ENCODE results near the gene TMEM121B. TPM values are rescaled to one million over a fixed set of nuclear protein-coding genes. Genes with fewer than 3 reads are reported as not detected.

TMEM121B gene
- total RNA-seq, 3 donors from 2014 or later, result 0.09 to 0.58 (median 0.54) TPM

- Histone ChIP-seq H3K4me3 (no peak overlapping the region), H3K4me1 (ENCODE audit: low read depth) (no peaks in the 10 kb centered on the region), H3K36me3 (ENCODE audit: low read depth) (no peaks in the 10 kb centered on the region), H3K9me3 (no peaks in the 10 kb centered on the region)
- intact Hi-C loops (cut with DNase I, micrococcal nuclease), result loop anchor here (10.0 kb wide), 1 partner anchor 425 kb away; no protein-coding TSS in a partner anchor
- DNase-seq (no peak), ATAC-seq (no peak)
- TF ChIP-seq, protein P1, sequence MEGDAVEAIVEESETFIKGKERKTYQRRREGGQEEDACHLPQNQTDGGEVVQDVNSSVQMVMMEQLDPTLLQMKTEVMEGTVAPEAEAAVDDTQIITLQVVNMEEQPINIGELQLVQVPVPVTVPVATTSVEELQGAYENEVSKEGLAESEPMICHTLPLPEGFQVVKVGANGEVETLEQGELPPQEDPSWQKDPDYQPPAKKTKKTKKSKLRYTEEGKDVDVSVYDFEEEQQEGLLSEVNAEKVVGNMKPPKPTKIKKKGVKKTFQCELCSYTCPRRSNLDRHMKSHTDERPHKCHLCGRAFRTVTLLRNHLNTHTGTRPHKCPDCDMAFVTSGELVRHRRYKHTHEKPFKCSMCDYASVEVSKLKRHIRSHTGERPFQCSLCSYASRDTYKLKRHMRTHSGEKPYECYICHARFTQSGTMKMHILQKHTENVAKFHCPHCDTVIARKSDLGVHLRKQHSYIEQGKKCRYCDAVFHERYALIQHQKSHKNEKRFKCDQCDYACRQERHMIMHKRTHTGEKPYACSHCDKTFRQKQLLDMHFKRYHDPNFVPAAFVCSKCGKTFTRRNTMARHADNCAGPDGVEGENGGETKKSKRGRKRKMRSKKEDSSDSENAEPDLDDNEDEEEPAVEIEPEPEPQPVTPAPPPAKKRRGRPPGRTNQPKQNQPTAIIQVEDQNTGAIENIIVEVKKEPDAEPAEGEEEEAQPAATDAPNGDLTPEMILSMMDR (IDR thresholded peaks at IDR 0.05), result no peak
Observed at GRCh38 chr22:17079572-17079971, 41.6 kb downstream of the TMEM121B start.

DNA sequence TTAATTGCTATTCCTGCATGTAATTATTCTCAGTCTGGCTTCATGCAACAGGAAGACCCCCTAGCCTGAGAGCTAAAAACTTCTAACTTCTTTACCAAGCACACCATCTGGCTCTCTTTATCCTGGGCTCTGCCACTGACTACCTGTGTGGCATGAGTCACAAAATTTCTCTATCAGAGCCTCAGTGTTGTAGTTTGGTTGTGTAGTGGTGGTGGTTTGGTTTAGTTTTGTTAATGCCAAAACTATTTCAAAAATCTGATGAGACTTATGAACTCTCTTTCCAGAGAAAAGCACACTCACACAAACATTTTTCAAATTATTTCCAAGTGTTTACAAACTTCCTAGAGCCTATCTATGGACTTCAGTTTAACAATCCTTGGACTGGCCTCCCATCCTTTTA is 43.9 kb downstream of the TMEM121B start:
- TF ChIP-seq, protein P1 (IDR thresholded peaks at IDR 0.05), result no peak
- H3K9me3 ChIP-seq, result no peaks in the 10 kb centered on the region
- no peak for DNase-seq
- intact Hi-C loops (cut with DNase I, micrococcal nuclease), result loop anchor here (10.0 kb wide), 1 partner anchor 428 kb away; no protein-coding TSS in a partner anchor
- ATAC-seq, result no peak
- H3K4me3 ChIP-seq, result no peak overlapping the region
- H3K4me1 ChIP-seq (ENCODE audit: low read depth), result no peaks in the 10 kb centered on the region
- H3K36me3 ChIP-seq (ENCODE audit: low read depth), result no peaks in the 10 kb centered on the region

DNA sequence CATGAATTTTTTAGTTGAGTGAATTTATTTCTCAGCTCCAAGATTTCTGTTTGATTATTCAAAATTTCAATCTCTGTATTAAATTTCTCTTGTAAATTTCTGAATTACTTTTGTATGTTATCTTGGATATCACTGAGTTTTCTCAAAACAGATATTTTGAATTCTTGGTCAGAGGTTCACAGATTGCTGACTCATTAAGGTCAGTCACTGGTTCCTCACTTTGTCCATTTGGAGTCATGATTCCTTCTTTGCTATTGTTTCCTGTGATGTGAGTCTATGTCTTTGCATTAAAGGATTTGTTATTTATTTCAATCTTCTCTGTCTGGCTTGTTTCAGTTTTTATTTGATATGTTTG is 46.5 kb downstream of the TMEM121B start:
- no peak for ATAC-seq
- intact Hi-C loops (cut with DNase I, micrococcal nuclease), result loop anchor here (10.0 kb wide), 1 partner anchor 430 kb away; no protein-coding TSS in a partner anchor

GRCh38 chr22:17072877-17073276 is 48.3 kb downstream of the TMEM121B start:
- ATAC-seq, result no peak
- DNase-seq, result no peak
- H3K4me1 ChIP-seq (ENCODE audit: low read depth), result no peaks in the 10 kb centered on the region
- H3K4me3 ChIP-seq, result no peak overlapping the region
- no peaks in the 10 kb centered on the region for H3K9me3 ChIP-seq
- intact Hi-C loops (cut with DNase I, micrococcal nuclease), result loop anchor here (10.0 kb wide), 1 partner anchor 432 kb away; no protein-coding TSS in a partner anchor
- TF ChIP-seq, protein P1 (IDR thresholded peaks at IDR 0.05), result no peak
- no peaks in the 10 kb centered on the region for H3K36me3 ChIP-seq (ENCODE audit: low read depth)

More for the DNA sequence above, 46.5 kb downstream of the TMEM121B start:
- Histone ChIP-seq H3K4me1 (ENCODE audit: low read depth) (no peaks in the 10 kb centered on the region), H3K36me3 (ENCODE audit: low read depth) (no peaks in the 10 kb centered on the region), H3K4me3 (no peak overlapping the region), H3K9me3 (no peaks in the 10 kb centered on the region)
- no peak for DNase-seq
- TF ChIP-seq, protein P1 (IDR thresholded peaks at IDR 0.05), result no peak

Other genes with a start within 250 kb of the TMEM121B start
- not detected for gene GAB4, start 113.1 kb downstream of the TMEM121B start, total RNA-seq
- 10 to 100 TPM; 15.4 to 21.5 (median 21.1) TPM for gene IL17RA, start 36.4 kb downstream of the TMEM121B start, total RNA-seq
- 10 to 100 TPM; 31.0 to 36.1 (median 32.6) TPM for gene HDHD5, start 37.9 kb upstream of the TMEM121B start, total RNA-seq
- gene ADA2, start 98.1 kb upstream of the TMEM121B start, total RNA-seq, result 10 to 100 TPM; 10.7 to 18.0 (median 11.7) TPM
- 1 to 10 TPM in 1 of 3 donors, under 1 TPM in 2; 0.27 to 1.4 (median 0.29) TPM for gene CECR2, start 248.1 kb upstream of the TMEM121B start, total RNA-seq

Data from mucosa of descending colon (tissue), 3 donors.